ENCODE measurements around the gene RPRM.
A peak's percentile ranks its signal among the peaks of the same experiment; 100 is the strongest.
"Not testable (repeated sequence)": the region's sequence is repeated elsewhere in the genome, so short reads cannot be mapped to it uniquely, and the experiment has no call there.

RPRM gene

DNA sequence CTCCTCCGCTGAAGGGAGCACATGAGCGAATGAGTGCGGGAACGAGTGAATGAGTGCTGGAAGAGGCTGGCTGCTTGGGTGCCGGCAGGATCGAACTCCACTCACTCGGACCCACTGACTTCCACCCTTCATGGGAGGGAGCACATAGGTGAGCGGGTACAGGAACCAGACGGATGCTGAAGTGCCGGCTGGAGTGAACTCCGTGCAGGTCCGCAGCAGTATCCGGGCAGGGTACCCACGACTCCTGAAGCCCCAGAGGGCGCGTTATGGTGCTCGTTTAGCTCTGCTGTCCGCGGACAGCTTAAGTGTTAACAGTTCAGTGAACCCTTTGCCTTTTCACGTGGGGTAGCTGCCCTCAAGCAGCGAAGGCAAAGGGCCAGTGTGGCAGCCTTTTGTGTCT lies 23.2 kb downstream of the RPRM start:
- DNase-seq, result no peak

DNA sequence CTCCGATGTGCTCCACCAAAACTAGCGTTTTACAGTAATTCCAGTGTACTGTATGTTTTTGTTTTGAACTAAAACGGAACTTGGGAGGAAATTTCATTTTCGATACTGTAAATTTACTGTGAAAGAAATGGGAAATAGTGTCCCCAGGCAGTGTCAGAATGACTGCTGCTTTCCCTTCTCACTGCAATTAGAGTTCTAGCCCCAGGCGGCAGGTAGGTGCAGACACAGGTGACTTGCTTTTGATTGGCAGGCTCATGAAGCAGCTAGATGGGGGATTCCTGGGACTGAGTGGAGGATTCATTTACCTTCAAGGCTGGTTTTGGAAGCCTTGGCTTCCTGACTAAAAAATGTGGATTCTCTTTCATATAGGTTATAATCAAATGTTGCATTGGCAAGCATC lies 27.0 kb downstream of the RPRM start:
- no peak for DNase-seq

DNA sequence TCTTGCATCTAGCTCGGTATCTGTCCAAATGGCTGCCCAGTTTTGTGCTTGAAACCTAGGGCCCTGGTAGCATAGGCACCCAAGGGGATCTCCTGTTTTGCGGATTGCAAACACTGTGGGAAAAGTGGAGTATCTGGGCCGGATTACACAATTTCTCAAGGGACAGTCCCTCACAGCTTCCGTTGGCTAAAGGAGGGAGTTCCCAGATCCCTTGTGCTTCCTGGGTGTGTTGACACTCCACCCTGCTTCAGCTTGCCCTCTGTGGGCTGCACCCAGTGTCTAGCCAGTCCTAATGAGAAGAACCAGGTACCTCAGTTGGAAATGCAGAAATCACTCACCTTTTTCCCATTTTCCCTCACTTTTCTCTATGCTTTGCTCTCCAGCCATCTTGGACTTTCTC lies 35.5 kb downstream of the RPRM start:
- DNase-seq, result no peak

DNA sequence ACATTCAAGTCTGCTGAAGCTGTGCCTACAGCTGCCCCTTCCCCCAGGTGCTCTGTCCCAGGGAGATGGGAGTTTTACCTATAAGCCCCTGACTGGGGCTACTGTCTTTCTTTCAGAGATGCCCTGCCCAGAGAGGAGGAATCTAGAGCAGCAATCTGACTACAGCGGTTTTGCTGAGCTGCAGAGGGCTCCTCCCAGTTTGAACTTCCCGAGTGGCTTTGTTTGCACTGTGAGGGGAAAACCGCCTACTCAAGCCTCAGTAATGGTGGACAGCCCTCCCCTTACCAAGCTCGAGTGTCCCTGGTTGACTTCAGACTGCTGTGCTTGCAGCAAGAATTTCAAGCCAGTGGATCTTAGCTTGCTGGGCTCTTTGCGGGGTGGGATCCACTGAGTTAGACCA lies 35.9 kb downstream of the RPRM start:
- peak; percentile 1 for DNase-seq

DNA sequence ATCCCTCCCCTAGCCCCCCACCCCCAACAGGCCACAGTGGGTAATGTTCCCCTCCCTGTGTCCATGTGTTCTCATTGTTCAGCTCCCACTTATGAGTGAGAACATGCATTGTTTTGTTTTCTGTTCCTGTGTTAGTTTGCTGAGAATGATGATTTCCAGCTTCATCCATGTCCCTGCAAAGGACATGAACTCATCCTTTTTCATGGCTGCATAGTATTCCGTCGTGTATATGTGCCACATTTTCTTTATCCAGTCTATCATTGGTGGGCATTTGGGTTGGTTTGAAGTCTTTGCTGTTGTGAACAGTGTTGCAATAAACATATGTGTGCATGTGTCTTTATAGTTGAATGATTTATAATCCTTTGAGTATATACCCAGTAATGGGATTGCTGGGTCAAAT lies 38.5 kb downstream of the RPRM start:
- DNase-seq, result not testable (repeated sequence)

DNA sequence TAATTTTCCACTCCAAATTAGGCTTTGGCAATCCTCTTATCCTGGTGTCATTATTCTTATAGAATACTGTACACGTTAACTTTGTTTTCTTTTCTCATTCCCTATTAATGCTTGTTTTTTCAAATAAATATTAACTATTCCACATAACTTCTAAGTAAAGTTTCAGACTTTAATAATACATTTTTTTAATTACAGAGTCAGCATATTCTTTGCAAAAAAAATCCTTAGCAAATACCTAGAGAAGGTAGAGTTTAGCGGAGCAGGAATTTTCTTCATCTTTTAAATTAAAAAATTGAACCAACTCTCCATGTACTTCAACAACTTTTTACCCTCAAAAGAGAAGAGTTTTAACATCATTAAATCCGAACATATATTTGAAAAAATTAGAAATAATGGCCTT lies 45.2 kb downstream of the RPRM start:
- DNase-seq, result no peak

DNA sequence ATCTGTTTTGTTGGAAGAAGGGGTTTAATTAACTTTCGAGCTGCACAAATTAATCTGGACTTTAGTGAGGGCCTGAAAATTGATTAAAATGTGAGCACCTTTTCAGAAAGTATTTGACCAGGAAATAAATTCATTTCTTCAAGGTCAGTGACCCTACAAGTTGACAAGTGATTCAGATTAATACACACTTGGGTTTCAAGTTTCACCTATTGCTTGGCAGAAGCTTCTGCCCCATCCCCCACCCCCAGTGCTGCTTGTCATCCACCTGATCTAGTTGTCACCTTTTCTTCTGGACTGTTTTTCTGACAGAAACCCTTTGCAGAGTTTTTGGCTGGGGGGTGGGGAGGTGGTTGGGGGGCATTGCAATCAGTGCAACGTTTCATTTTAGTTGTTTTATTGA lies 46.2 kb downstream of the RPRM start:
- DNase-seq, result peak; percentile 37

DNA sequence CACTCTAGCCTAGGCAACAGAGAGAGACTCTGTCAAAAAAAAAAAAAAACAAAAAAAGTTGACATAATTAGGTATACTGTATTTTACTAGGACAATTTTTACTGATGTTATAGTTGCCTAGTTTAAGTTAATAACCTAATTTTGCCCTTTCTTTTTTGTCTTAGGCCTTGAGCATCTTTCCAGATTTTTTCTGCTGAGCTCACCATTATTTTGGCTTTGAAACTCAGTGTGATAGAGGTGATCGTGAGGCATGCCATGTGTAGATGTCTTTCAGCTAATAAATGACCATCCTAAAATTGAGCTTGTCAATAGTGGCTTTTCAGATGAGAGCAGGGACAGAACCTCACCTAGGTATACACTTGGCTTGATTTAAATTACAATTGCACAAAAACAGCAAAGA lies 47.4 kb downstream of the RPRM start:
- no peak for DNase-seq

All from NCI-H510A (cell line).